ENCODE results near the gene ZNF565.
"Not testable (repeated sequence)": the region's sequence is repeated elsewhere in the genome, so short reads cannot be mapped to it uniquely, and the experiment has no call there.

Gene ZNF565

GRCh38 chr19:36236946-36237310 lies 22.5 kb upstream of the ZNF565 start:
- Histone ChIP-seq H2AFZ (ENCODE audit: low read length) (no peak overlapping the region), H4K20me1 (ENCODE audit: insufficient read depth, low read length, poor library complexity, severe bottlenecking) (peaks cover 28% of the 10 kb centered on the region), H3F3A (ENCODE audit: low read depth) (peaks cover 3% of the 10 kb centered on the region; the same call in 1 of the 2 replicates), H3K9ac (ENCODE audit: low read depth, low read length, poor library complexity, severe bottlenecking) (no peak overlapping the region), H3K27me3 (ENCODE audit: insufficient read depth, low read length, poor library complexity, severe bottlenecking) (no peaks in the 10 kb centered on the region), H3K4me3 (ENCODE audit: low read length, poor library complexity, severe bottlenecking) (no peak overlapping the region), H3K79me2 (ENCODE audit: insufficient read depth, low read length) (peaks cover 21% of the 10 kb centered on the region), H3K9me2 (replicated peaks; ENCODE audit: low read depth, low read length) (no peaks in the 10 kb centered on the region), H3K9me3 (ENCODE audit: insufficient read depth, low read depth, low read length) (no peaks in the 10 kb centered on the region), H3K4me1 (ENCODE audit: insufficient read depth, low read length, poor library complexity, severe bottlenecking) (no peaks in the 10 kb centered on the region), H3K36me3 (ENCODE audit: insufficient read depth, low read length) (peaks cover 73% of the 10 kb centered on the region), H3K4me2 (ENCODE audit: low read depth, low read length, poor library complexity, severe bottlenecking) (no peak overlapping the region)
- no peak for TF ChIP-seq EZH2phosphoT487 (IDR thresholded peaks at IDR 0.05; ENCODE audit: borderline replicate concordance)
- TF ChIP-seq, protein P1, sequence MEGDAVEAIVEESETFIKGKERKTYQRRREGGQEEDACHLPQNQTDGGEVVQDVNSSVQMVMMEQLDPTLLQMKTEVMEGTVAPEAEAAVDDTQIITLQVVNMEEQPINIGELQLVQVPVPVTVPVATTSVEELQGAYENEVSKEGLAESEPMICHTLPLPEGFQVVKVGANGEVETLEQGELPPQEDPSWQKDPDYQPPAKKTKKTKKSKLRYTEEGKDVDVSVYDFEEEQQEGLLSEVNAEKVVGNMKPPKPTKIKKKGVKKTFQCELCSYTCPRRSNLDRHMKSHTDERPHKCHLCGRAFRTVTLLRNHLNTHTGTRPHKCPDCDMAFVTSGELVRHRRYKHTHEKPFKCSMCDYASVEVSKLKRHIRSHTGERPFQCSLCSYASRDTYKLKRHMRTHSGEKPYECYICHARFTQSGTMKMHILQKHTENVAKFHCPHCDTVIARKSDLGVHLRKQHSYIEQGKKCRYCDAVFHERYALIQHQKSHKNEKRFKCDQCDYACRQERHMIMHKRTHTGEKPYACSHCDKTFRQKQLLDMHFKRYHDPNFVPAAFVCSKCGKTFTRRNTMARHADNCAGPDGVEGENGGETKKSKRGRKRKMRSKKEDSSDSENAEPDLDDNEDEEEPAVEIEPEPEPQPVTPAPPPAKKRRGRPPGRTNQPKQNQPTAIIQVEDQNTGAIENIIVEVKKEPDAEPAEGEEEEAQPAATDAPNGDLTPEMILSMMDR (conservative IDR thresholded peaks at IDR 0.05; ENCODE audit: low read length), result no peak

GRCh38 chr19:36236304-36236945 lies 22.0 kb upstream of the ZNF565 start:
- no peaks in the 10 kb centered on the region for H3K9me3 ChIP-seq (ENCODE audit: insufficient read depth, low read depth, low read length)
- H3K36me3 ChIP-seq (ENCODE audit: insufficient read depth, low read length), result peaks cover 78% of the 10 kb centered on the region
- H3F3A ChIP-seq (ENCODE audit: low read depth), result peaks cover 3% of the 10 kb centered on the region; the same call in 1 of the 2 replicates
- no peak overlapping the region for H2AFZ ChIP-seq (ENCODE audit: low read length)
- no peak for TF ChIP-seq EZH2phosphoT487 (IDR thresholded peaks at IDR 0.05; ENCODE audit: borderline replicate concordance)
- TF ChIP-seq, protein P1 (conservative IDR thresholded peaks at IDR 0.05; ENCODE audit: low read length), result no peak
- no peak overlapping the region for H3K4me3 ChIP-seq (ENCODE audit: low read length, poor library complexity, severe bottlenecking)
- H3K4me2 ChIP-seq (ENCODE audit: low read depth, low read length, poor library complexity, severe bottlenecking), result no peak overlapping the region
- H3K4me1 ChIP-seq (ENCODE audit: insufficient read depth, low read length, poor library complexity, severe bottlenecking), result no peaks in the 10 kb centered on the region
- H3K27me3 ChIP-seq (ENCODE audit: insufficient read depth, low read length, poor library complexity, severe bottlenecking), result no peaks in the 10 kb centered on the region
- peaks cover 29% of the 10 kb centered on the region for H4K20me1 ChIP-seq (ENCODE audit: insufficient read depth, low read length, poor library complexity, severe bottlenecking)
- H3K9ac ChIP-seq (ENCODE audit: low read depth, low read length, poor library complexity, severe bottlenecking), result no peak overlapping the region
- H3K79me2 ChIP-seq (ENCODE audit: insufficient read depth, low read length), result peaks cover 23% of the 10 kb centered on the region
- H3K9me2 ChIP-seq (replicated peaks; ENCODE audit: low read depth, low read length), result no peaks in the 10 kb centered on the region

DNA sequence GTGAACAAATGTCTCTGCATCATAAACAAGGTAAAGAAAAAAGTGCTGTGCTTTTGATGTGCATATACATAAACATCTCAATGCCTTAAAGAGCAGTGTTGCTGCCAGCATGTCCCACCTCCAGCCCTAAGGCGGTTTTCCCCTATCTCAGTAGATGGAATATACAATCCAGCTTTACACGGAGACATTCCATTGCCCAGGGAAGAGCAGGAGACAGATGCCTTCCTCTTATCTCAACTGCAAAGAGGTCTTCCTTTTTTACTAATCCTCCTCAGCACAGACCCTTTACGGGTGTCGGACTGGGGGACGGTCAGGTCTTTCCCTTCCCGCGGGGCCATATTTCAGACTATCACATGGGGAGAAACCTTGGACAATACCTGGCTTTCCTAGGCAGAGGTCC lies 19.2 kb upstream of the ZNF565 start:
- Histone ChIP-seq H3K79me2 (ENCODE audit: insufficient read depth, low read length) (peaks cover 42% of the 10 kb centered on the region), H3K36me3 (ENCODE audit: insufficient read depth, low read length) (peaks cover 96% of the 10 kb centered on the region), H4K20me1 (ENCODE audit: insufficient read depth, low read length, poor library complexity, severe bottlenecking) (peaks cover 46% of the 10 kb centered on the region)
- not testable (repeated sequence) for H3F3A ChIP-seq (ENCODE audit: low read depth); H3K9me3 ChIP-seq (ENCODE audit: insufficient read depth, low read depth, low read length); H3K27me3 ChIP-seq (ENCODE audit: insufficient read depth, low read length, poor library complexity, severe bottlenecking); H3K9me2 ChIP-seq (replicated peaks; ENCODE audit: low read depth, low read length); H2AFZ ChIP-seq (ENCODE audit: low read length); H3K4me1 ChIP-seq (ENCODE audit: insufficient read depth, low read length, poor library complexity, severe bottlenecking); H3K9ac ChIP-seq (ENCODE audit: low read depth, low read length, poor library complexity, severe bottlenecking); H3K4me2 ChIP-seq (ENCODE audit: low read depth, low read length, poor library complexity, severe bottlenecking); H3K4me3 ChIP-seq (ENCODE audit: low read length, poor library complexity, severe bottlenecking)
